GM12878 (cell line): ENCODE measurements around the gene TEN1. TPM values are rescaled to one million over a fixed set of nuclear protein-coding genes. Genes with fewer than 3 reads are reported as not detected.

ENCODE experiments used
- ATAC-seq: fragments of 200-7000 bp; cut with Tn5 transposase; 3 replicates; pipeline ENCODE4 v1.9.1; 2020; ENCODE audit warnings: mild to moderate bottlenecking, moderate library complexity
- BruUV-seq: library from RNA; stranded (reverse); fragments of 400-500 nt; replicated peaks from 2 replicates; lab custom pipeline; 2021; lab: Mats Ljungman, UMichigan
- CTCF ChIA-PET: fragments of 300-600 bp; sonication (Branson Sonifier 250); formaldehyde crosslinking; extraction: SDS; loops from one replicate; lab custom pipeline; 2021; ENCODE audit warnings: inconsistent platforms; lab: Yijun Ruan, JAX
- POLR2A ChIA-PET: fragments of 350-600 bp; formaldehyde crosslinking; extraction: SDS; loops from one replicate; lab custom pipeline; 2021; ENCODE audit warnings: inconsistent platforms; lab: Charles Lee
- RAD21 ChIA-PET: fragments of 300-600 bp; sonication (Branson Sonifier 250); formaldehyde crosslinking; loops from one replicate; lab custom pipeline; 2023; ENCODE audit warnings: antibody characterized with exemption; ENCODE audit not compliant: unreplicated experiment; lab: Charles Lee
- SMC1A ChIA-PET: fragments of 300-600 bp; sonication (Branson Sonifier 250); formaldehyde crosslinking; loops from one replicate; lab custom pipeline; 2023; ENCODE audit not compliant: unreplicated experiment, uncharacterized antibody; lab: Charles Lee
- DNase-seq: peaks from one replicate; pipeline ENCODE4 v3.0.0-alpha.2; 2011; ENCODE audit warnings: low read depth, low spot score
- FAIRE-seq: peaks from 3 replicates; lab custom pipeline; 2011; peaks lifted over from hg19 to GRCh38; lab: Jason Lieb, UNC
- H2AFZ ChIP-seq: 2 replicates; pipeline ENCODE4 v1.6.0; 2011; ENCODE audit warnings: low read depth, low read length, control low read depth; ENCODE audit not compliant: control insufficient read depth
- H3K27ac ChIP-seq: 2 replicates; pipeline ENCODE4 v1.5.1; 2011; ENCODE audit warnings: control low read depth; ENCODE audit not compliant: control insufficient read depth, insufficient read depth
- H3K27me3 ChIP-seq, 2 experiments: replicated peaks in 1 of 2; 2 replicates each; pipeline versions ENCODE4 v1.6.0 to v1.6.1; 2011; ENCODE audit warnings: low read length in 1 of 2; ENCODE audit not compliant: control insufficient read depth in 2 of 2, insufficient read depth in 2 of 2
- H3K36me3 ChIP-seq, 2 experiments: 2 replicates each; pipeline ENCODE4 v1.5.1; 2011; ENCODE audit warnings: low read length in 1 of 2; ENCODE audit not compliant: control insufficient read depth in 2 of 2, insufficient read depth in 2 of 2
- H3K4me1 ChIP-seq: 2 replicates; pipeline ENCODE4 v1.6.1; 2011; ENCODE audit warnings: mild to moderate bottlenecking, low read length, moderate library complexity, mixed read lengths; ENCODE audit not compliant: control insufficient read depth, insufficient read depth
- H3K4me2 ChIP-seq: 2 replicates; pipeline ENCODE4 v1.6.0; 2011; ENCODE audit warnings: control low read depth; ENCODE audit not compliant: control insufficient read depth, insufficient read depth
- H3K4me3 ChIP-seq: fragments of 200-600 bp; sonication (generic); 2 replicates; pipeline ENCODE4 v1.5.1; 2016
- H3K79me2 ChIP-seq: 2 replicates; pipeline ENCODE4 v1.6.0; 2011; ENCODE audit warnings: low read length; ENCODE audit not compliant: control insufficient read depth, insufficient read depth
- H3K9ac ChIP-seq: 2 replicates; pipeline ENCODE4 v1.8.0; 2011; ENCODE audit warnings: low read length, control low read depth, mixed read lengths; ENCODE audit not compliant: control insufficient read depth, insufficient read depth
- H3K9me3 ChIP-seq: replicated peaks from 3 replicates; pipeline ENCODE4 v1.5.1; 2011; ENCODE audit warnings: mild to moderate bottlenecking, low read length; ENCODE audit not compliant: control insufficient read depth, insufficient read depth
- H4K20me1 ChIP-seq: 2 replicates; pipeline ENCODE4 v1.6.0; 2011; ENCODE audit not compliant: control insufficient read depth, insufficient read depth
- ASH2L ChIP-seq: fragments of 300-600, 200-600 bp; sonication (generic); IDR thresholded peaks from 2 replicates; pipeline ENCODE4 v1.6.1; 2017; ENCODE audit warnings: low read depth, mild to moderate bottlenecking, borderline replicate concordance
- CHD4 ChIP-seq: fragments of 200-600 bp; sonication (generic); IDR thresholded peaks from 2 replicates; pipeline ENCODE4 v1.6.1; 2016; ENCODE audit warnings: mild to moderate bottlenecking
- EP300 ChIP-seq, 2 experiments: fragments of 150-350 bp in 1 of 2; IDR thresholded peaks; 2 replicates each; pipeline ENCODE4 v1.6.1; 2011 to 2012; ENCODE audit warnings: low read depth in 2 of 2, low read length in 2 of 2, borderline replicate concordance in 1 of 2, improper control_type of control experiment in 1 of 2, inconsistent platforms in 1 of 2; ENCODE audit not compliant: control insufficient read depth in 1 of 2
- FOXK2 ChIP-seq: fragments of 450-650 bp; IDR thresholded peaks from 2 replicates; pipeline ENCODE4 v1.6.1; 2017; ENCODE audit warnings: mild to moderate bottlenecking, moderate library complexity
- HDAC6 ChIP-seq: fragments of 200-600 bp; sonication (generic); IDR thresholded peaks from one replicate; pipeline ENCODE4 v1.8.0; 2017; ENCODE audit warnings: antibody characterized with exemption; ENCODE audit not compliant: unreplicated experiment
- KAT2A ChIP-seq: conservative IDR thresholded peaks from 2 replicates; pipeline ENCODE4 v1.6.1; 2011; ENCODE audit warnings: low read depth, low read length; ENCODE audit not compliant: control insufficient read depth
- RB1 ChIP-seq: fragments of 450-650 bp; formaldehyde crosslinking; IDR thresholded peaks from 2 replicates; pipeline ENCODE4 v1.6.1; 2017; ENCODE audit warnings: mild to moderate bottlenecking, borderline replicate concordance
- SMC3 ChIP-seq: IDR thresholded peaks from 2 replicates; pipeline ENCODE4 v1.6.1; 2011; ENCODE audit warnings: low read length, improper control_type of control experiment, borderline replicate concordance
- WGBS: methylation state at CpG from one replicate; pipeline ENCODE4 v1.1.6; 2016; ENCODE audit warnings: low lambda C conversion rate; ENCODE audit not compliant: insufficient replicate concordance, insufficient coverage; ENCODE audit errors: missing lambda C conversion rate; 5-methylcytosine and 5-hydroxymethylcytosine counted together
- in situ Hi-C: fragments of 300-500 bp; cut with MboI; formaldehyde crosslinking; loops from 9 replicates; pipeline ENCODE4 v1.14.3; 2018; ENCODE audit warnings: mixed read lengths
- intact Hi-C: fragments of 100-400 bp; cut with micrococcal nuclease; formaldehyde crosslinking; loops from one replicate; pipeline ENCODE4 v1.14.2; 2022; ENCODE audit not compliant: unreplicated experiment
- polyA plus RNA-seq, 11 experiments: library from polyadenylated mRNA; depleted of rRNA in 4 of 11; unstranded in 6 of 11; stranded (reverse) in 5 of 11; fragments of >200 nt; fragmentation: Nextera tagmentation in 4 of 11; fragmentation: Illumina TruSeq in 1 of 11; extraction: Ambion mirVana in 4 of 11; extraction: Trizol in 1 of 11; gene quantifications; 1 replicate in 1 of 11; 2 replicates in 10 of 11; pipeline versions ENCODE4 v1.2.1 to v1.2.3, GENCODE V29; 2011 to 2016; ENCODE audit warnings: inconsistent platforms in 2 of 11, missing spikeins in 2 of 11, low read depth in 1 of 11
- total RNA-seq, 4 experiments: library from RNA; depleted of rRNA in 3 of 4; stranded (reverse); fragments of >200 nt in 3 of 4; fragmentation: Illumina TruSeq in 1 of 4; extraction: Trizol in 1 of 4; gene quantifications; 2 replicates each; pipeline versions ENCODE4 v1.2.1 to v1.2.3, GENCODE V29; 2013 to 2021
- TF ChIP-seq, protein P1 (sequence below): fragments of 450-650 bp; IDR thresholded peaks from 2 replicates; pipeline ENCODE4 v1.6.1; 2017; ENCODE audit warnings: borderline replicate concordance

Gene TEN1
- total and polyA plus RNA-seq, 10 of the 15 experiments (the other 5 are each of a cell fraction or from before 2014, with no cell fraction given) = 1.1 to 33.1 (median 17.4) TPM

DNA sequence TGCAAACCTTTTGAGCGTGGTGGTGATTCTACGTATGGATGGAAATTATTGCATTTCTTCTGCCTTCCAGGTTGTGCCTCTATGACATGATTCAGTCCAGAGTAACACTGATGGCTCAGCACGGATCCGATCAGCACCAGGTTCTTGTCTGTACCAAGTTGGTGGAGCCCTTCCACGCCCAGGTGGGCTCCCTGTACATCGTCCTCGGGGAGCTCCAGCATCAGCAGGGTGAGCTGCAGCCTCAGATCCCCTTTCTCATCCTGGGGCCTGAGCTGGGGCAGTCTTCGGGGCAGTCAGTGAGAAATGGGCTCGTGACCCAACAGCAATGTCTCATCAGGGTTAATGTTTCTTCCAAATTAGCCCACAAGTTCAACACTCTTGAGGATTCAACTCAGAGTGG is 12.4 kb downstream of the TEN1 start:
- CTCF ChIA-PET = interaction anchor here (0.6 to 1.2 kb wide), 8 partner anchors 9 to 63 kb away, joined by 3 to 7 read pairs (median 3); partner anchors contain the start of genes ACOX1, CDK3 and TEN1
- intact Hi-C loops = no loop called here
- ATAC-seq = no peak
- no peak overlapping the region for H2AFZ ChIP-seq
- TF ChIP-seq SMC3 (no peak), ASH2L (no peak), HDAC6 (no peak), RB1 (no peak), EP300 (IDR thresholded peaks at IDR 0.05; ENCODE audit: borderline replicate concordance in 1 of 2, control insufficient read depth in 1 of 2, low read depth in 2 of 2, low read length in 2 of 2) (no peak), KAT2A (no peak), CHD4 (no peak), FOXK2 (no peak)
- TF ChIP-seq, protein P1, sequence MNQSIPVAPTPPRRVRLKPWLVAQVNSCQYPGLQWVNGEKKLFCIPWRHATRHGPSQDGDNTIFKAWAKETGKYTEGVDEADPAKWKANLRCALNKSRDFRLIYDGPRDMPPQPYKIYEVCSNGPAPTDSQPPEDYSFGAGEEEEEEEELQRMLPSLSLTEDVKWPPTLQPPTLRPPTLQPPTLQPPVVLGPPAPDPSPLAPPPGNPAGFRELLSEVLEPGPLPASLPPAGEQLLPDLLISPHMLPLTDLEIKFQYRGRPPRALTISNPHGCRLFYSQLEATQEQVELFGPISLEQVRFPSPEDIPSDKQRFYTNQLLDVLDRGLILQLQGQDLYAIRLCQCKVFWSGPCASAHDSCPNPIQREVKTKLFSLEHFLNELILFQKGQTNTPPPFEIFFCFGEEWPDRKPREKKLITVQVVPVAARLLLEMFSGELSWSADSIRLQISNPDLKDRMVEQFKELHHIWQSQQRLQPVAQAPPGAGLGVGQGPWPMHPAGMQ = no peak
- TF ChIP-seq, all 136 proteins: peak for 0
- Histone ChIP-seq H3K36me3 (peaks cover 4 to 5% of the 10 kb centered on the region in 2 experiments; a peak in 3 of 4 replicates), H3K27me3 (no peaks in the 10 kb centered on the region), H4K20me1 (no peaks in the 10 kb centered on the region), H3K4me3 (no peak overlapping the region), H3K4me1 (peaks cover 15% of the 10 kb centered on the region; the same call in 1 of the 2 replicates), H3K9me3 (no peaks in the 10 kb centered on the region), H3K27ac (no peak overlapping the region), H3K4me2 (no peak overlapping the region), H3K9ac (no peak overlapping the region), H3K79me2 (no peaks in the 10 kb centered on the region)
- BruUV-seq = no TSS peak
- FAIRE-seq = no peak
- ChIA-PET SMC1A (interaction anchor here (0.9 to 1.6 kb wide), 3 partner anchors 9 to 537 kb away, joined by 3 to 9 read pairs (median 3); partner anchors contain the start of gene CDK3), POLR2A (interaction anchor here (0.6 to 2.7 kb wide), 11 partner anchors 8 to 1896 kb away, joined by 3 to 17 read pairs (median 3); partner anchors contain the start of gene MRPL38), RAD21 (interaction anchor here (0.8 to 1.9 kb wide), 4 partner anchors 11 to 288 kb away, joined by 3 to 10 read pairs (median 6); partner anchors contain the start of genes ACOX1 and TEN1)
- 86% methylated on average over 9 of the region's 9 CpGs for WGBS
- no peak for DNase-seq
- in situ Hi-C loops = no loop called here
